Left ventricle myocardium superior (tissue), 1 donor: ENCODE data around the gene PLA2G2F. TPM values are rescaled to one million over a fixed set of nuclear protein-coding genes. Genes with fewer than 3 reads are reported as not detected.

Experiments
- ATAC-seq: fragments of 200-7000 bp; cut with Tn5 transposase; one replicate; pipeline ENCODE4 v1.9.1; 2020; ENCODE audit warnings: mild to moderate bottlenecking, moderate library complexity
- DNase-seq: peaks from one replicate; pipeline ENCODE4 v3.0.0-alpha.2; 2020
- intact Hi-C: fragments of 100-400 bp; cut with micrococcal nuclease; formaldehyde crosslinking; loops from one replicate; pipeline ENCODE4 v1.11.0; 2022
- total RNA-seq: library from RNA; stranded (reverse); fragmentation: NEBNext Ultra II Directional; extraction: Animal tissue kit (Norgen Biotek cat#: 25700); gene quantifications from one replicate; pipeline ENCODE4 v1.2.1, GENCODE V29; 2021
- donor health status: DM: no; HTN: yes; CAD: no; lungs with severe emphysema.

The PLA2G2F gene
- total RNA-seq, 1 donor from 2014 or later: not detected

DNA sequence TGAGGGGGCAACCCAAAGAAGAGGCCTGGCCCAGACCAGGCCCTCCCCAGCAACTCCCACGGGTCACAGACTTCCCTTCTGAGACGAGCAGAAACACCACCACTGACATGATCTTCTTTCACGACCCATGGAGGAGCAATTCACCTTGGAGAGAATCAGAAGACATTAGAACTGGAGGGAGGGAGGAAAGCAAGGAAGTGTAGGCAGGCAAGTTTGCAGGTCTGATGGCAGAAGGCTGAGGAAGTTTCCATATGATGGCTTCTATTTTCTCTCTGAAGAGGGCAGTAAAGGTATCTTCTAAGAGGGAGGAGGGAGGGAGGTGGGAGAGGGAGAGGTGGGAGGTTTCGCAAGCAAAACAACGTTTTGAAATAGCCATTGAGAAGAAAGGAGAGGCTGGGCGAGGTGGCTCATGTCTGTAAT is 45.4 kb downstream of the PLA2G2F start:
- intact Hi-C loops: no loop called here
- ATAC-seq (no peak), DNase-seq (no peak)

DNA sequence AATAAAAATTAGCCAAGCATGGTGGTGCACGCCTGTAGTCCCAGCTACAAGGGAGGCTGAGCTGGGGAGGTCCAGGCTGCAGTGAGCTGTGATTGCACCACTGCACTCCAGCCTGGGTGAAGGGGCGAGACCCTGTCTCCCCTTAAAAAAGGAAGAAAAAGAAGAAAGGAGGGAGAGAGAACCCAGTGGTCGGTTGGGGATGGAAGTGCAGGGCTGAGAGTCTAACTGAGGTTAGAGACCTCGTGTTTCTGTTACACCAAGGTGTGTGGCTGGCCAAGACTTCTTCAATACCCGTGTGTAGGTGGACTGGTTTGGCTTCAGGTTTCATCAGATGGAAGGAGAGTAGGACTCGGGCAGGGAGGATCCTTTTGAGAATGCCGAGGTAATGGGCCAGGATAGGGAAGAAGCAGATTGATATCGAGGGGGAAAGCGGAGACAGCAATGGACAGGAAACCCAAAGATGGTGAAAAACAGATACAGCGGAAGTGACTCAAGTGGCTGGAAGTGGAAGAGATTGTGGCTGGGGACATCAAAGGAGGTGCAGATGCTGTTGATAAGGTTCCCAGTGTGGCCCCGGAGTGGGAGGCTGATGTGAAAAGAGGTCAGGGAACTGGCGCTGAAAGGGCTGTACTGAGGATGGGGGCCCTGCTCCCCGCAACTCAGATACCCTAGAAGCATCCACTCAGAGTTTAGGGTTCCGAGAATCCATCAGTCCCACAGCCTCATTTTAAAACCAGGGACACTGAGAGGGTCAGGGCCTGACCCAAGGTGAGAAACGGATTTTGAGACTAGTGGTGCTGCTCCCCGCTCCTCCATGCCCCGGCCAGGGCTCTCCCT is 46.1 kb downstream of the PLA2G2F start:
- ATAC-seq: no peak
- DNase-seq: no peak
- intact Hi-C loops: no loop called here

DNA sequence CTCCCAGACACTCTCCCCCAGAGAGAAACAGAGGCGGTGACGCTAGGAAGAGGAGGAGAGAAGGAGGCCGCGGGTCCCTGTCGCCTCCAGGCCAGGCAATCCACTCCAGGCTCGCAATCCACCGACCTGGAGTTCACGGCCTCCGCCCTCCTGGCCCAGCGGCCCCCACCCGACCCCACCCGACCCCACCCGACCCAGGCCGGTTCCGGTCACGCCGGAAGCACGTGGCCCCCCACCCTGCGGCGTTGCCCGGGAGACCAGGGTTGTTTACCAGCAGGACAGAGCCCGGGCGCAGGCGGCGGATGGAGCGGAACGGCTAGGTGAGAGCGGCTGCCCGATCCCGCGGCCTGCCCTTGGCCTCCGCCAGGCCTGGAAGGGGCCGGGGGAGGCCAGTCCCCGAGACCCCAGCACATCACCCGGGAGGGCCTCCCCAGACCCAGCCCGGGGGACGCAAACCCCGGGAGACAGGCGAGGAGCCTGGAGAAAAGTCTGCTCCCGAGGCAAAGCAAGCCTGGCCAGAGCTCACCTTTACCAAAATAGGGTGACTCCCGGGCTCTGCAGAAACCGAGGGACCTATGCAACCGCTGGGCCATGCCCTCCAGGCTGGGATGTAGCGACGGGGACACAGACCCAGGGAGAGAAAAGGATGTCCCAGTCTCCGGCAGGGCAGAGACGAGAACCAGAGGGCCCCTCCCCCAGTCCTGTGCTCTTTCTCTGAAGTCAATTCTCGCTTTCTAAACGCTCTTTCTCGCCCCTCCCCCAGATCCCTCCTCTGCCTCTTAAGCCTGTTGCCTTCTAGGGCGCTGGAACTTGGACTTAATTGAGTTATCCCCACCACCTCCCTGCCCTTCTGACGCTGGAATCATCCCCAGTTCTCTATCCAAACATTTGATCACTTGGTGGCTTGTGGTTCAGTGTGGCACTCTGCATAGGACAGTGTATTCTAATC is 47.0 kb downstream of the PLA2G2F start, which contains the start of the genes PLA2G2C and UBXN10:
Gene PLA2G2C, minus strand, starts transcription at position 685 of the 949 bp plus-strand sequence. CDS start 9,155 bp downstream, outside the sequence.
Gene UBXN10, plus strand, starts transcription at position 263 of the 949 bp plus-strand sequence. CDS start 4,466 bp downstream, outside the sequence.
- ATAC-seq (peak; percentile 80), DNase-seq (peak; percentile 80)
- intact Hi-C loops: no loop called here

DNA sequence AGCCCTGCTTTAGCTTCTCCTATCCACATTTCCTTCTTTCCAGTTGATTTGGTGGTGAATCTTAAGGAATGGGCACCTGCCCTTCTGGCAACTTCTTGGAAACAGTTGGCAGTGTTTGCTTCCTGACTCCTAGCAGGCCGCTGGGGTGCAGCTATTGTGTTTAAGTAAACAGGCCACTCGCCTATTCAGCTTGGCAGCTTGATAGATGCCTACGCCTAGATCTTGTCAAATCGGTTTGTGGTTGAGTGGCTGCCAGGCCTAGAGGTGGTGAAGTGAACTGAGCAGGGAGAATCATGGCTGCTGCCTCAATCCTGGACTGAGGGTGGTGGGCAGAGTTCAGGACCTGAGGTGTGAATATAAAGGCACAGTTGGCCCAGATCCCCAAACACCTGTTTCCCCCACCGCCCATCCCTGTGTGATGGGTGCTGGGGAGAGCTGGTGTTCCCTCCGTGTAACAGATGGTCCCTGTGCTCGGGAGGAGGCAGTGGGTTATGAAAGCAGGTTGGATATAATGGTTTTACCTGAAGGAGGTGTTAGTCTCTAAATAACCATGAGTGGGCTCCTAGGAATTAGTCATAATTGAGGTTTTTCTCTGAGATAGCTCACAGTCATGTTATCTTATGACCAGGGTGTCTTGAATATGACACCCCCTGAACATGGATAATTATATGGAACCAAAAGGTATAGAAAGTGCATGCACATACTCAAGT is 48.1 kb downstream of the PLA2G2F start:
- ATAC-seq (no peak), DNase-seq (no peak)
- intact Hi-C loops: no loop called here

DNA sequence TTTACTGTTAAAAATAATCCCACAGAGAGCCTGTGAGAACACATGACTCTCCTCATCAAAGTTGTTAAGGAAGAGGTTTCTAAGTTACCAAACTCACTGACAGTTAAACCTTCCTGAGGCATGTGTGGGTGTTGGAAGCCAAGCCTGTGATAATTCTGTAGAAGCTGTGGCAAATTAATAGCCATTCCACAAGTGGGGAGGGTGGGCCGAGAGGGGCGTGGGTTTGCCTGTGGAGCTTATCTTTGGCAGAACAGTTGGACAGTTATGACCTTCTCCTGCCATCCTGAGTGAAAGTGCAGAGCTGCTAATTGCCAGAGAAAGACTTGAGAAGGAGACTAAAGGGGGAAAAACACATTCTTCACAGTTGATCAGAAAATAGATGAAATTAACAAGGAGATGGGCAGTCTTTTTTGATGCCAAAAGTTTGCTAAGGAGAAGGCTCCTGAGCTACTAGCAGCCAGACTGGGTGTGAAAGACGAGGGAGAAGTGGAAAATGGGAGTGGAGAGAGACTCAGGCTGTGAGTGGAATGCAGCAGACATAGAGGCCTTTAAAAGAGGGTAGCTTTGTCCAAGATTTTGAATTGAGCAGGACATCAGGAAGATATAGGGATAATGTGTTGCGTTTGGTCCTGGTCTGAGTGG is 48.8 kb downstream of the PLA2G2F start:
- intact Hi-C loops: no loop called here
- DNase-seq: no peak
- no peak for ATAC-seq

DNA sequence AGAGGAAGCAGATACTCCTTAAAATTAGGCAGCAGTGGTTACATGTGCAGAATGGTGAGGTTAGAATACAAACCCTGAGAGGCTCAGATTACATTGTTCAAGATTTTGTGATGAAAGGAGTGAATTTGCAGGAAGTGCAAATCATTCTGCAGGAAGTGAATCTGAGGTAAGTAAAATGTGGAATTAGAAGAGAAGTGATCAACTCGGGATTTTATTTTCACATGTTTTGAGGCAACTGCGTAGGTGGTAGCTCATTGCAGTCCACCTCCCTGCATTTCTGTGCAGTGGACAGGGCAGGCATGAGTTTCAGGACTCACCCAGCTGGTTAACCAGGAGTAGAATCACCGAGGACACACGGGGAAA is 49.3 kb downstream of the PLA2G2F start:
- DNase-seq (no peak), ATAC-seq (no peak)
- intact Hi-C loops: no loop called here

DNA sequence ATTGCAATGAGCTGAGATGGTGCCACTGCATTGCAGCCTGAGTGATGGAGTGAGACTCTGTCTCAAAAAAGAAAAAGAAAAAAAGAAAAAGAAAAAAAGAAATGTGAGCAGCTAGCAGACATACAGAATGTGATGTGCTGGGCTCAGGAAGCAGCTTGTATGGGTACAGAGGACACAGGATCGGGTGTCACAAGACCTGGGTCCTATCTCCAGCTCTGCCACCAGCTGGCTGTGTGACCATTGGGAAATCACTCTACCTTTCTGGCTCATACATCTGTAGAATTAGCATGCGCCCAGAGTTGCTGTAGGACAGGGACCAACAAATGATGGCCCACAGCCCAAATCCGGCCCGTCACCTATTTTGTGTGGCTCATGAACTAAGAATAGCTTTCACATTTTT is 50.5 kb downstream of the PLA2G2F start:
- intact Hi-C loops: no loop called here
- DNase-seq (no peak), ATAC-seq (no peak)

DNA sequence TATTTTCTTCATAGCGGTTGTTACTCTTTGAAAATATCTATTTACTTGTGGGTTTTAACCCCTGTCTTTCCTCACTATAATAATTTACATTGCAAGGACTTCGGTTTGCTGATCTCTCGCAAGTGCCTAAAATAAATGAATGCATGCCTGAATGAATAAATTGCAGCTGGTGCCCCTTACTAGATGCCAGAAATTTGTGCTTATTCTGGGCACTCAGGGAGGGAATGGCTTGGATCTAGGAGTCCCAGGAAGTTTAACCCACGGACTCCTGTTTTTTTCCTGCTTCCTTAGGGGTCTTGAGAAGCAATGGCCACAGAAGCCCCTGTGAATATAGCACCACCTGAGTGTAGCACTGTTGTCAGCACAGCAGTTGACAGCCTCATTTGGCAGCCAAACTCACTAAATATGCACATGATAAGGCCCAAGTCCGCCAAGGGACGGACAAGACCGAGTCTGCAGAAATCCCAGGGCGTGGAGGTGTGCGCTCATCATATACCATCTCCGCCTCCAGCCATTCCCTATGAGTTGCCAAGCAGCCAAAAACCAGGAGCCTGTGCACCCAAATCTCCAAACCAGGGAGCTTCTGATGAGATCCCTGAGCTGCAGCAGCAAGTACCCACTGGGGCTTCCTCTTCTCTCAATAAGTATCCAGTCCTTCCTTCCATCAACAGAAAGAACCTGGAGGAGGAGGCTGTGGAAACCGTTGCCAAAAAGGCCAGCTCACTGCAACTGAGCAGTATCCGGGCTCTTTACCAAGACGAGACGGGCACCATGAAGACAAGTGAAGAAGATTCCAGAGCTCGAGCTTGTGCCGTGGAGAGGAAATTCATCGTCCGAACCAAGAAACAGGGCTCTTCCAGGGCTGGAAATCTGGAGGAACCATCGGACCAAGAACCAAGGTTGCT is 51.4 kb downstream of the PLA2G2F start:
- ATAC-seq (no peak), DNase-seq (no peak)
- intact Hi-C loops: no loop called here

DNA sequence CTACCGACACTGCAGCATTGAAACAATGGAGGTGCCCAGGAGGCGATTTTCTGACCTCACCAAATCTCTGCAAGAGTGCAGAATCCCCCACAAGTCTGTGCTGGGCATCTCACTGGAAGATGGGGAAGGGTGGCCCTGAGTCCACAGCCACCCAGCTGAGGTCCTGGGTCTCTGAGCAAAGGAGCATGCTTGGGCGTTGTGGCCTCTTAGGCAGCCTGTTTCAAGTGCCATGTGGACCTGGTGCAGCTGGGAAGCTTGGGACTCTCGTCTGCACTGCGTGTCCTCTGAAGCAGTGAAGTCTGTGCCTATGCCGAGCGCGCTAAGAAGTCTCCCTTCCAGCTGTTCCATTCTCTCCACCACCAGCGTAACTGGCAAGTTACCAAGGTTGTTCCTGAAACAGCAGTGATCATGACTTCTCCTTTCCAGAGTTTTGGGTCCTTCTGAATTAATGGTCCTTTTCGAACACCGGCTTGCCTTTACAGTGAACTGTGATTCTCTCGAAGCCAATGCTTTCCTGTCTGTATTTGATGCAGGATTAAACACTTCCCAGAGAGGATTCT is 52.2 kb downstream of the PLA2G2F start:
- no peak for DNase-seq
- intact Hi-C loops: no loop called here
- ATAC-seq: no peak

DNA sequence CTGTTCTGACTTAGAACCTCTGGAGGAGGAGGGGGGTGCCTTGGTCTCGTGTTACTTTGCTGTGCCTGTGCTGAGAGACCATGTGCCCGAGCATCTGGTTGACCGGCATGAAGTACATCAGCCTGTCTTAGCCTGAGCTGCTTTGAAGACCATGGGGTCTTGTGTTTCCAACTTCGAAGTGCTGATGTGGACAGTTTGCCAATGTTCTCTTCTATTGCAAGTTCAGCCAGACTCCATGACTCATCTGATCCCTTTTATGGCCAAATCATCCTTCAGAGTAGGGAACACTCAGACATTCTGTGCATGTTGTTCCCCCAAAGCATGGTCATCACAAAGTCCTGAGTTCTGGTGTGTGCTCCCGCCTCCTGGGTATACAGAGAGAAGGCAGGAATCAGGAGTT is 53.2 kb downstream of the PLA2G2F start:
- no peak for ATAC-seq
- intact Hi-C loops: no loop called here
- DNase-seq: no peak

DNA sequence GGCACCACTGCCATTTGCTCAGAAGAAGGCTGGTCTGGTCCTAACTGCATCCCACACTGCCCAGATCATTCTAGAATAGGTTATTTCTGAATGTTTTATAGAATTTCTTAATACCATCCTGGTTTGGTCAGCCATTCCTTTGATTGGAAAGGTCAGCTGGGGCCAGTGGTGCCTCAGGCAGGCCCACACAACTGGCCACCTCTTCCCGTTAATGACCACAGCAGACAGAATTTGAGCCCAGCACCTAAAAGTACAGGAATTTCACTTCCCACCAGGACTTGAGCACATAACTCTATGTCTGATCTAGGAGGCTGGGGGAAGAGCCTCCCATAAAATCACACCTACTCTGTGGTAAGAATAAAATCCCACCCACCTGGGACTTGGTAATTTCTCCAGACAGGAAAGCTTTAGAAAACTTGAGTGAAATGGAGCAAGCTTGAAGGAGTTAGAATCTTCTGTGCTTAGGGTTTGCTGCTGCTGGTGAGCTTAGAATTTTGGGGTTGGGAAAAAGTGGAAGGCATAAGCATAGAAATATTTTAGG is 53.8 kb downstream of the PLA2G2F start:
- intact Hi-C loops: no loop called here
- ATAC-seq (no peak), DNase-seq (no peak)

DNA sequence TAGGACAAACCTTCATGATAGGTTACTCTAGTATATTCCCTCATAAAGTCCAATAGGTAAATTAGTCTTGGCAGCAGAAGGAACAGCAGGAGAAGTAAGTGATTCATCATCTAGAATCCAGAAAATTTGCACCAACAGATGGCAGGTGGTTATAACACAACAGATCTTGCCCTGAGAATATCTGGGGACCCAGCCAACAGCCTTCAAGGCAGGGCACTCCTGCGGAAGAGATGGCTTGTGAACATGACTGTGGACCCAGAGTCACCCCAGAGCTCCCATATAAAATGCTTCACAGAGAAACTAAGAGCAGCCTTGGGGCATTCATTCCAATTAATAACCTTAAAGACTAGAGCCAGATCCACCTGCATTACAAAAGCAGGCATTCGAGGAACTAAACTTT is 55.1 kb downstream of the PLA2G2F start:
- intact Hi-C loops: no loop called here
- no peak for DNase-seq
- ATAC-seq: no peak

DNA sequence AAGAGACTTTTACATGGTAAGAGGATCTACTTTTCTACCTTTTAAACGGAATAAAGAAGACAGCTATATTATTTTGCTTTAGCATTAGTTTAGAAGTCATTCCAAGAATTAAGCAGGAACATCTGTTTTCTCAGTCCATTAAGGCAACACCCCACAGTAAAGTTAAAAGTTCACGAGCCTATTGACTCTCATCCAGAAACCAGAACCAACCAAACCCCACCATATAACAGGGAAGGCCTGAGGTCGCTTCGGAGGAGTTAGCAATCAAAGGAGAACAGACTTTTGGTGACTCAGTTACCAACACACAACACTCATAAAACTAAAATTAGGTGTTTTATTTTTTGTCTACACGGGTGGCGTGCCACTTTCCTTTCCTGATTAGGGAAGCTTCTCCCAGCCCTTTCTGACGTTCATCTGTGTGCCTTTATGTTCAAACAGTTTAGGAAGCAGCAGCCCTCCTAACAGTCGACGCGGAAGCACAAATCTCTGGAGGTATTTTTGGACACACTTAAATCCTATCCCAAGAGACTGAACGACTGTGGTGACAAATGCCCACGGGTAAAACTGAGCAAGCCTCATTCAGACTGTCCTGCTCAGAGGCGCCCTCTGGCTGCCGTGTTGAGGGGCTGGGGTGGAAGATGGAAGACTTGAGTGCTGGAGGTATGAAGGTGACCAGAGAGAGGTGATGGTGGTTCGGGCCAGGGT is 55.8 kb downstream of the PLA2G2F start:
- DNase-seq (peak; percentile 83), ATAC-seq (peak; percentile 89)
- intact Hi-C loops: no loop called here

DNA sequence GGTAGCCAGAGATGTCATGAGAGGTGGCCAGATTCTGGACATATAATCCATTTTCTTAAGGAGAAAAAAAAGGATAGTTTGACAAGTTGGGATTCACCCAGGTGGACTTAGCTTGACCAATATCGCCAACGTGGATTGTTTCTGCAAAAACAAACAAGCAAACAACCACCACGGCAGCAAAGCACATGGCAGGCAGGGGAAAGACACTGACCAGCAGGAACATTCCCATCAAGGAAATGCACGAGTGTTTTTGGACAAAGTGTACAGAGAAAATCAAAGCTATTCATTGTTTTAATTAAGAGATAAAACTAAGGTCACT is 56.3 kb downstream of the PLA2G2F start:
- DNase-seq (no peak), ATAC-seq (no peak)
- intact Hi-C loops: no loop called here

DNA sequence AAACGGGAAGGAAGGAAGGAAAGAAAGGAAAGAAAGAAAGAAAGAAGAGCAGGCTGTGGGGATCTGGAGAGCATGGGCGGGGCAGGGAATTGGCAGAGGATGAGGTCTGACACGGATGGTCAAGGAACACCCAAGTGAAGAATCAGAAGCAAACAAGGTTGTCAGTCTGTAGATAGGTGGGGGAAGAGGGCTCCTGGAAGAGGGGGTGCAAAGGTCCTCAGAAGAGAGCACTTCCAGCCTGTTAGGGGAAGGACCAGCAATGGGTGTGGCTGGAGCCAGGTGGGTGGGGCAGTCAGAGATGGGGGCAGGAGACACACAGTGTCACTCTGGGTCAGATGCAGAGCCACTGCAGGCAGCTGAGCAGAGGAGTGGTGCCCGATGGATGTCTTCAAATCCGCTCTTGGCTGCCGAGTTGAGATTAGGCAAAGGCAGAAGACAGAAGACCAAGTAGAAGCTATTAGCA is 58.2 kb downstream of the PLA2G2F start:
- intact Hi-C loops: no loop called here
- DNase-seq (no peak), ATAC-seq (no peak)

DNA sequence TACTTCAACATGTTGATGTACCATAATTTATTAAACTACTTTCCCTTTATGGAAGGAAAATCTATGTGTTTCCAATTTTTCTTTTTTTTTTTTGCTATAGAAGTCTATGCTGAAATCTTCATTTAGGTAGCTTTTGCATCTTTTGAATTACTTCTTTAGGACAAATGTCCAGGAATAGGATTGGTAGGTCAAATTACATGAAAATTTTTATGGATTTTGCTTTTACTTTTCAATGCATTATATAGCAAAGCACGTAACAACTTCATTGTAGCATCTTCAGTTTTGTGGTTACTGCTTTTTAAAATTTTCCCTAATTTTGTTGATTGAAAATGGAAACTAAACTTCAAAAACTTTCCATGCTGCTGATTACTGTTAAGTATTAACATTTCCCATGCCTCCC is 59.2 kb downstream of the PLA2G2F start:
- intact Hi-C loops: no loop called here
- ATAC-seq: no peak
- DNase-seq: no peak

DNA sequence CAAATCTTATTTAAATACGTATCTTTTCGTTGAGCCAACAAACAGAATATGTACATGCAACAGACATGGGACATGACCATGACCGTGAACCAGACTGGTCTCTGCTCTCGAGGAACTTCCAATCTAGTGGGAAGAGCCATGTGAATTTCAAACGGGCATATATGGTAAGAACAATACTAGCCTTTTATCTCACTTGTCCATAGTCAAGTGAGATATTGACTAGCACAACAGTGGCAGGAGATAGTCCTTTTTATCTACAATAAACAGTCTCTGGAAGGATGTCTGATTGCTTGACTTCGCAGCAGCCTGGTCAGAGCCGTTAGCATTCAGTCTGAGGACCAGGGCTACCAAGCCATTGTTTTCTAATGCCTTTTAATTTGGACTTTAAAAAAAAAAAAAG is 59.8 kb downstream of the PLA2G2F start:
- no peak for ATAC-seq
- intact Hi-C loops: no loop called here

More for the DNA sequence above, 59.8 kb downstream of the PLA2G2F start:
- no peak for DNase-seq
